ENCODE measurements around the gene ANKDD1A.

- TF ChIP-seq POLR2A (IDR thresholded peaks at IDR 0.05) (no peak), CTCF (IDR thresholded peaks at IDR 0.05) (no peak)
These were observed 59.0 kb downstream of the ANKDD1A start for GRCh38 chr15:64970698-64971097.

All from vagina (tissue), 2 donors.